Ecto neural progenitor cell (in vitro differentiated cells): Measurements from ENCODE around the gene HDAC9.

Experiments used
- DNase-seq: peaks from one replicate; pipeline ENCODE4 v3.0.0-alpha.2; 2018; ENCODE audit warnings: low spot score

The HDAC9 gene

DNA sequence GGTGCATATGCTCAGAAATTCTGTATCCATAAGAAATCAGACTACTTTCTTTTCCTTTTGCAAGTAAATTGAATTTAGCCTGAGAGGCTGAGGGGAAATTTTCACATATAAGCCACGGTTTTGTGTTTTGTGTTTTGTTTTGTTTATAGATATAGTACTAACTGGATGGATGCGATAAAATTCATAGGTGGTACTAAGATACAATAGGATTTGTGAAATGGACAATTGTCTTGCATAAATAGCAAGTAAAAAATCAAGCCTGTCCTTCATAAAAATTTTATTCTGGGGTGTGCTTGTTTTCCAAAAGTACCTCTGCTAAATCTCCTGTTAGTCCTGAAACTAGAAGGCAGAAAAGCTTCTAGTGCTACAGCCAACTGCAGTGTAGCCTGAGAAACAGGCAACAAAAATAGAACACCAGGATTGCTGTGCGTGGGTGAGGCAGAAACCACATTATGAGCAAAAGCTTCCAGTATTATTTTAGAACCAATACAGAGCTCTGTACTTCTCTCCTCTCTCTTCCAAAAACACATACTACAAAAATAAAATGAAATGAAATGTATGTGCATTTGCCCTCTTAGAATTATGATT is 634 bp upstream of the HDAC9 start:
- no peak for DNase-seq

DNA sequence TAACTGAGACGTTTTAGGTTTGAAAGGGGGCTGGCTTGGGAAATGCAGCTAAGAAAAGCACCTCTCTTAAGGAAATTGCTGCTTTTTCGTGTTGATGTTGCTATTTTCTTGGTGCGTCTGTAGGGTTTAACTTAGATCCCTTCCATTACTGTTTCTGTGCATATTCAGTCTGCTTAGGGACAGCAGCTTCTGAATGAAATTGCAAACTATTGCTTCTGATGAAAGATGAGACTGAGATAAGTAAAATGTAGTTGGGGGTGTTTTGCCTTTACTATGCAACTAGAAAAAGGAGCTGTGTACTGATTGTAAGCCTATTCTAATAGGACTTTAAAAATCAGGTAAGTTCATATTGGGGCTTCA is 772 bp downstream of the HDAC9 start:
- DNase-seq: no peak

DNA sequence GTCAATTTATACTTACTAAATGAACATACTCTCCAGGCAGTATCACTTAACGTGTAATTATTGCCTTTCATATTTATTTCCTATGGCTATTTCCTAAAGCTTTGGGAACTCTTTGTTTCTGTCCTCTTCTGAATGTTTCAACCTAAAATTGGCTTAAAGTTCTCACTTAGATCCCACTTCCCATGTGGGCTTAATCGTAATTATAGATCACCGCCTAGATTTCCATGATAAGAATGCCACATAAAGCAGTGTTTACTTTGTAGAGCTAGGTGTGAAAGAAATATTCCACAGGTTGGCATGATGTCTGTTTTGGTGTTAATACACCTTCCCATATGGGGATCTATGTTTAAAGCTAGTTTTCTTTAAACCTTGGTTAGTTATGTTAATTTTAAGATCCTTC is 1.5 kb downstream of the HDAC9 start:
- no peak for DNase-seq

GRCh38 chr7:18497800-18498199 is 2.3 kb downstream of the HDAC9 start:
- no peak for DNase-seq

DNA sequence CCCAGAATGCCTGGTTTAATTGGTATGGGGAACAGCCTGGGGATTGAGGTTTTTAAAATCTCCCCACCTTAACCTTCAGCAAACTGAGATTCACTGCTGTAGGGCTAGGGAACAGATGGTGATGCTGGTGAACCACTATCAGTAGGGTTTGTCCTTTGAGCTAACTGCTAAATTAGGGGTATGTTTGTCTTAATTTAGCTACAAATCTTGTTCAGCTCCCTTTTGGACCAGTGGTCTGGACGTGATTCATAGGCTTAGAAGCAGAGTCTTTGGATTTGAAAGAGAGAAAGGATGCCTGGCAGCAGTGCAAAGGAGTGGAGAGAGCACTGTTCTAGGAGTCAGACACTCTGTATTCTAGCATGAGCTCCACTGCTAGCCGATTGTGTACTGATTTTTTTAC is 2.8 kb downstream of the HDAC9 start:
- DNase-seq: no peak

DNA sequence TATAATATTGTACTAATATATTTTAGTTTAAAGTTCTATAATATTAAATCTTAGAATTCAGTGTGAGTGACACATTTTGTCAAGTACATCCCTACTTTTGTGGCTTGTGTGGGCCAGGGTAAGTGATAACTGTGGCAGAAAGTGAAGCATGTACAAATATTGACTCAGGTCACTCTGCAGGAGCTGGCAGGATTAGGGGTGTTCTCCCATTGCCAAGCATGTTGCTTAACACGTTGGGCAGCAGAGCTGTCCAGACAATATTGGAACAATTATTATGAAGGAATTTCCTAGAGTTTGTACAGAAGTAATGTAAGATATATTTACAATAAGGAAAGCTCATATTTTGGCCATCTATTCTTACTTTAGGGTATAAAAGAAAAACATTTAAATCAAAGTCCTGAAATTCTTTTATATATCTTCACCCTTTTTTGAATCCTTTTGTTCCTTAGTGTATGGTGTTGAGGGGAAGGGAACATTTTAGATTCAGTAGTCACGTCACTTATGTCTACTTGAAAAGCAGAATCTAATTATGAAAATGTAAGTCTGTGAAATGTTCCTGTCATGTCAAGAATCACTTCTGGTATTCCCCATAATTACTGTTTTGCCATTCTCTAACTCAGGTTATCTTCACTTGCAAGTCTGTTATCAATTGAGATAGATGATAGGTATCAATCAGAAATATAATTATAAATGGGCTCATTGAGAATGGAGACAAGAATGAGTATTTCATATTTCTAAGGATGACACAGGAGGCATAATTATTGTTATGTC is 4.0 kb downstream of the HDAC9 start:
- no peak for DNase-seq

DNA sequence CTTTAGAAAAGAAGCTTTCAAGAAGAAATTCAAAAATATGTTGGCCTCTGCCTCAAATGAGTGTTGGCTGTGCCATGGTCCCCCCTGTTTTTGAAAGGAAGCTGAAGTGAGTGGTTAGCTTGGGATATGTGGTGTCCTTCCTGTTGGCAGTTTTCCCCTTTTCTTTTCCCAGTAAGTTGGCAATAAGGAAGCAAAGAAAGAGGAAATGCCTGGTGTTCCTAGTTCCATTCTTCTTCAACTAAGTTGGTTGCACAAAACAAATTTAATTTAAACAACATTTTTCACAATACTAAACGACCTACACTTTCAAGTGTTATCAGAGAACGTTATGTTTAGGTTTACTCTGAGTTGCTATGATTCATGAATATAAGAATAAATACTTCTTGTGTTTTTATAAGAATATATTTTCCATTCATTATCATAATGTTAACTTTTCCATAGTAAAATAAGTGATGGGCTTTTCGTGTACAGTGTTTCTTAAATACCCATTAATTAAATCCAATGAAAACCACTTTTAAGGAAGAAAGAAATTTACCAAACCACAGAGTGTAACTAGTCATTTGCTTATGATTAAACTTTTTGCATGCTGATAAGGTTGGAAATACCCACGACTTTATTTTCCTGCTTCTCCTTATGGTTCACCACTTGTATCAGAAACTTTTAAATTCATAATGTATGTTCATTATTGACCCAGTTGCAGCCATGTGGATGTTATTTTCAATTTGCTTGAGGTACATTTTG is 7.7 kb downstream of the HDAC9 start:
- DNase-seq: no peak

GRCh38 chr7:18504965-18505364 is 9.4 kb downstream of the HDAC9 start:
- DNase-seq: no peak

GRCh38 chr7:18505870-18506460 is 10.4 kb downstream of the HDAC9 start:
- DNase-seq: no peak

GRCh38 chr7:18508443-18509427 is 13.2 kb downstream of the HDAC9 start:
- no peak for DNase-seq

DNA sequence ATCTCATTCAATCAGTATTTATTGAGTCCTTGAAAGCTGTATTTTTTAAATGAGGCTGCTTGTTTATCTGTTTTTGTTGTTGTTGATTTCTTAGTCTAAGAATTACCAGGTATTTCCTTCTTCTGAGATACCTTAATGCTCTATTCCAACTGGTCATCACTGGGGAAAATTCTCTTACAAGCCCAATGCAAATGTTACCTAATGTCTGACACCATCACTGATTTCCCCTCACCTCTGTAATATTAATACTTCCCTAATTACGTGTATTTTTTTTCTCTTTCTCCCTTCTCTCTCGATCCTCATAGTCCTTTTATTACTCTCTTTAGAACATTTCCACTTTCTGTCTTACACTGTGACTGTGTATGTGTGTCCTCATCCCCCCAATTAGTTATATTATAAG is 13.9 kb downstream of the HDAC9 start:
- DNase-seq: no peak

DNA sequence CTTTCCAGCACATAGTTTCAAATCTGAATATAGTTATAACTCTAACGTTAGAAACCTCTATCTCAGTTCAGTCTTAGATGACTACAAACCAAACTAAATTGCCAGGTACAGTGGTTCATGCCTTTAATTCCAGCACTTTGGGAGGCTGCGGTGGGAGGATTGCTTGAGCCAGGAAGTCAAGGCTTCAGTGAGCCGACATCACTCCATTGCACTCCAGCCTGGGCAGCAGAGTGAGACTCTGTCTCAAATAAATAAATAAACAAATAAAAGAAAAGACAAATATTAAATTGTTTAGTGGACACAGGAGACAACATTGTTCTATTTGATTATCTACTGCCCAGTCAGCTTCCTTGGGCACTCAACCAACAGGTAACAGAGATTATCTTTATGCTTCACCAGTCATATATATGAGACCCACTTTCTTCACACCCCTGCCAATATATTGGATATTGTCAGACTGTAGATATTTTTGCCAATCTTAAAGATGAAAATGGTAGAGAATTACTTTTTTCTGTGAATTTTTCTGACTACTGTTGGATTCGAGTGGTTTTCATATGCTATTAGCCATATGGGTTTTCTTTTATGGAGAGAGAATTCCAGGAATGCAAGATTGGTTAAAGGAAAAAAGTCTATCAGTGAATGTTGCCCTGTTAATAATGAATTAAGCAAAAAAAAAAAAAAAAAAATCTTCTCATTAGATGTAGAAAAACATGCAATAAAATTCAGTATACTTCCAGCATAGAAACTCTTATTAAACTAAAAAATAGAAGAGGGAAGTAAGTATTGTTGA is 16.0 kb downstream of the HDAC9 start:
- no peak for DNase-seq

DNA sequence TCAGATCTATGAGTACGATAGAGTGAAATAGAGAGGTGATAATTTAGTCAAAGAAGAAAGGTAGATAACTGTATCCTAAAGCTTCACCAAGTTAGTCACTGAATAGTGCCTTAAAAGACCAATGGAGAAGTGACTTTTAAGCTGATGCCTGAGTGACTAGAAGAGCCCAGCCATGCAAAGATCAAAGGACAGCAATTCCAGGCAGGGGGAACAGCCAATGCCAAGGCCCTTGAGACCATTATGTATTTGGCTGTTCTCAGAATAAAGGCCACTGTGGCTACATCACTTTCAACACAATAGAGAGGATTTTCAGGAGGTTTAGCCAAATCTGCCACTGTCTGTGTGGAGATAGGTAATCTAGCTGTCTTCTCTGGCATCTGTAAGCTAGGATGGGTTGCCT is 17.8 kb downstream of the HDAC9 start:
- no peak for DNase-seq

- DNase-seq: no peak
Measured at GRCh38 chr7:18515067-18515466, 19.5 kb downstream of the HDAC9 start.

DNA sequence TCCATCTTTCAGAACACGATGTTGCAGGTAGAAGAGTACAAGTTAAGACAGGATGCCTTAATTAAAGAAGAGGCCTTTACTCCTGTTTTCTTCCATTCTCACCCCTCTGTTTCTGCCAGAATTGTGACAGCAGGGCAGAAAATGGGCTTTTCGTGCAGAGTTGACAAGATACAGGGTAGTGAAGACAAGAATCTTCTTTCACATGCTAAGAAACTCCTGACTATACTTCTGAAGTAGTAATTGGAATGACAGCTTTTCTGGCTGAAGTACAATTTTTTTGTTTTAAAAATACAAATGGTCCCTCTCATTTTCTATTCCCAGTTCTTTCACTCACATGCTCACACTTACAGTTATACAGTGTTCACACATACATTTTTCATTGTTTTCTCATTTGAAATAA is 22.1 kb downstream of the HDAC9 start:
- no peak for DNase-seq

- DNase-seq: no peak
Measured at GRCh38 chr7:18518555-18518954, 23.0 kb downstream of the HDAC9 start.

DNA sequence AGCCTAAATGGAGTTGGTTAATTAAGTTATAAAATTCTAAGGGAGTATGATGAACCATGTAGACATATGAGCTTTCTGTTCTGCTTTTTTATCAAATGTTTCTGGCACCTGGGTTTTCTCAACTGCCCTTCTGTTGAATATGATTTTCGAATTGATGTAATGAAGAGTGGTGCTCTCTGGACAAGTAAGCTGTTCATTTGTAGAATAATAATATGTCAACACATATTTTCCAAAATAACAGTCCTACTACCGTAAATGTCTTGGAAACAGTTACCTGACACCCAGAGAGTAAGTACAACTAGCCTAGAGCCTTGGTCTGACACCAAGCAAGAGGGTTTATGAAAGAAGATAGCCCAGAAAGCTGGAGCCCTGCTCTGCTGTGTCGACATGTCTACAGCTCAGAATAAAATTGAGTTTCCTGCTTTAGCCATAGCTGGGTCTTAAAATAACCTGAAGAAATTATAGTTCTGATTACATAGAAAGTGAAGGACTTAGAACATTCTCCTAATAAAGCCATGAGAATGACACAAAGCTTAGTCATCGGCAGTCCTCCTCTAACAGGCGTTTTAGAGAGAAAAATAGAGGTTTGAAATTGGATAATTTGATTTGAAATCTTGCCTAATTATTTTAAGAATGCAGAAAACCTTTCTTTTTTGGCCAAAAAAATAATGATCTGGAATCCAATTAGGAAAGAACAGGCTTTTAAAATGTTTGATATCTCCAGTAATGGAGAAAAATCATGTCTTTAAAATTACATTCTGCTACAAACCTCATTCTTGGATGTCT is 25.1 kb downstream of the HDAC9 start:
- no peak for DNase-seq

- DNase-seq: no peak
Measured at GRCh38 chr7:18521236-18521589, 25.7 kb downstream of the HDAC9 start.

DNA sequence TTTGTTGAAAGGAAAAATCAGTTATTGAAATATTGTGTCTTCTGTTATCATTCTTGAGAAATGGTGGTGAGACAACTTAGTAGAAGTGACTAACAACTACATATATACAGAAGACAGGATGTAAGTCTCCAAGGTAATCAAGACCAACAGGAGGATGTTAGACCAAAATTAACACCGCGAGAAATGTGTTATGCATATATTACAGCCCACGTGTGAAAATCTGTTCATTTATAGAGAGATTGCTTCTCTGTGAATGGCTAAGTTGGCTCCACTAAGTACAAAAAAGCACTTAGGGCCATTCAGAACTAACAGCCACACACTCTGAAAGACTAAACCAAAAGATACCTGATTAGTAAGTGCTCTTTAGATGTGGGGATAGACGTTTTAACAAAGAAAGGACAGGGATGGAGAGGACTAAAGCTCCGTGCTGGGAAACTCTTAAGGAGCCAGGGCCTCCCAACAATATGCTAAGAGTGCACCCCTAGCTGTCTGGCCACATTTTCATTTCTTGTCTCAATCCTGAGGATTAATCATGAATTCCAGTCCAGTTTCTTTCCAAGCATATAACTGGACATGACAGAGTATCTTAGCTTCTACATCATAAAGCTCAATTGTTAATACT is 26.5 kb downstream of the HDAC9 start:
- DNase-seq: no peak

- no peak for DNase-seq
Measured at GRCh38 chr7:18524248-18524647, 28.7 kb downstream of the HDAC9 start.
